Activated CD4-positive, alpha-beta T cell treated with anti-CD3 and anti-CD28 coated beads, Interleukin-2, Interleukin-4, amounts not matched to agents 100 ng/mL and 50 ng/mL, durations not matched to agents 16 hours and 8 hours (primary cell): ENCODE results near the gene RYR2.

Experiments
- DNase-seq: peaks from one replicate; pipeline ENCODE4 v3.0.0-alpha.2; 2020; ENCODE audit warnings: low spot score

RYR2 gene

DNA sequence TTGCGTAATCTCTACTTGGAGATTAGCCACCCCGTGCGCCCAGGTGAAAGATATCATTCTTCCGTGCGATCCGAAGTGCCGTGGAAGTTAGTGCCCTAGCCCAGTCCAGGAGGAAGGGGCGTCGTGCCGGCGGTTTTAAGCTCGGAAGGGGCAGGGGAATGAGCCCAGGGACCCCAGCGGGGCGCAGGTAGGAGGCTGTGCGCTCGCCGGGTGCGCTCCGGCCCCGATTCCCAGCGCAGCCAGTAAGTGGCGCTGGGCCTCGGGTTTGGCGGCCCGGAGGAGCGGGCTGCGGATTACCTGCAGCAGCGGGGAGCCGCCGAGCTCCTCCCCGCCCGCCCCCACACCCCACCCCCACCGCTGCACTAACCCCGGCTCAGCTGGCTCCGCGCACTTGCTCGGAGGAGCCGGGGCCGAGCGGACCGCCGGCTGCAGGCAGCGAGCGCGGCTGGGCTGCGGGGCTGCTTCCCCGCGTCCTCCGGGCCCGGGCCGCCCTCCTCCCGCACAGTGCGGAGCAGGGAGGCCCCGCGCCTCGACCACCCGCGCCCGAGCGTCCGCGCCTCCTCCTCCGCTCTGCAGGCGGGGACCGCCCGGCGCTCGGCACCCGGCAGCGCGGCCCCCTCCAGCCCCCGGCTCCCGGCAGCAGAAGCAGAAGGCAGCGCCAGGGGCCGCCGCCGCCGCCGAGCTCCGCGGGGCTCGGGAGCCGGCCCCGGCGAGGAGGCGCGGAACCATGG is at the start of gene RYR2:
TSS of gene RYR2 (plus strand) at position 390 of the 731 bp plus-strand sequence. CDS start at position 728, 338 bp downstream.
- peak; percentile 11 for DNase-seq

DNA sequence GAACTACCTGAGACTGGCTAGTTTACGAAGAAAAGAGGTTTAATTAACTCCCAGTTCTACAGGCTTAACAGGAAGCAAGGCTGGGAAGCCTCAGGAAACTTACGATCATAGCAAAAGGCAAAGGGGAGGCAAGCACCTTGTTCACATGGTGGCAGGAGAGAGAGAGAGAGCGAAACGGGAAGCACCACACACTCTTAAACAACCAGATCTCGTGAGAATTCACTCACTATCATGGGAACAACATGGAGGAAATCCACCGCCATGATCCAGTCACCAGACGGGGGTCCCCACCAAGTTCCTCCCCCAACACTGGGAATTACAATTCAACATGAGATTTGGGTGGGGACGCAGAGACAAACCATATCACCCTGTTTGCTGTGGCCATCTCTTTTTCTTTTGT is 49.5 kb upstream of the RYR2 start:
- DNase-seq = no peak

DNA sequence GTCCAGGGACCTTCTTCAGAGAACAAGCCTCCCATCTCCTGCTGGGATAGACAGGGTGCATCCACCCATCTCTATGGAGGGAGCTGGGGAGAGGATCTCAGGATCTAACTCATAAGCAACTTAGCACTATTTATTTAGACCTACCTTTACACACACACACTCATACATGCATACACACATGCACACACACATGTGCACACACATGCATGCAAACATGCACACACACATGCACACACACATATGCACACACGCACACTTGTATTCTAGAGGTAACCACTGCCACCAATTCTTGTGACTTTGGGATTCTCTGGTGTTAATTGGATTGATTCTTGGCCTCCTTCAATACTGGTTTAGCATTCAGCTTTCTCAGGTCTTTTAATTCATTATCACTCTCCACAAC is 47.5 kb upstream of the RYR2 start:
- DNase-seq = no peak

DNA sequence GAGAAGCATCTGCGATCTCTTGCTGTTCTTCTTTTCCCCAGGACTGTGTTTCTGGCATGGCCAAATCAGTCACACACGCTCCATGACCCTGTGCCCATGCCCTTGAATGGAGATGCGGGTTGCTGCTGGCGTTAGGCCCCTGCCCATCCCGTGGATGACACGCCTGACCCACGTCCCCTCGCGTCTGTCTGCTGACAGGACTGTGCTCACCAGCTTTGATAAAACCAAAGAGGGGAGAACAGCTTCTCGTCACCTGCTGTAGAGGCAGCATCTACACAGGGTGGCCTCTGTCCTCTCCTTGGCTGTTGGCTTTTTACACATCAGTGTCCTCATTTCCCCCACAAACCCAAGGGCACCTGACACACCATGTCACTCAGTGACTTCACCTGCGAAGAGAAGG is 44.6 kb upstream of the RYR2 start:
- DNase-seq = no peak

DNA sequence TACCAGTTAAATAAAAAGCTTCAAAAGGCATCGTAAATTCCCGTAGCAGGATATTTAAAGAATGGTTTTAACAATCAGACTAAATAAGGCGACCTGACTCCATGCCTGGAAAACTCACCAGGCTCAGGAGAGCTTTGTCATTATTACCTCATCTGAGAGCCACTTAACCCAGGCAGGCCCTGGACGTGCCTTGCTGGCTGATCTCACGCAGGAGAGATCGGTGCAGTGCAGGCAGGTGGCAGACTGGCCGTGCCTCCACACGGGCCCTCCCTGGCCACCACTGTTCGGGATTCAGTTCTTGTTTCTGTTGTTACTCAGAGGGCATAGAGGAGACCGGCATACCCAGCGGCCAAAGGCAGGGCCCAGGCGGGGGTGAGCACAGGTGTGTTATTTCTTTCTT is 44.1 kb upstream of the RYR2 start:
- DNase-seq = no peak

DNA sequence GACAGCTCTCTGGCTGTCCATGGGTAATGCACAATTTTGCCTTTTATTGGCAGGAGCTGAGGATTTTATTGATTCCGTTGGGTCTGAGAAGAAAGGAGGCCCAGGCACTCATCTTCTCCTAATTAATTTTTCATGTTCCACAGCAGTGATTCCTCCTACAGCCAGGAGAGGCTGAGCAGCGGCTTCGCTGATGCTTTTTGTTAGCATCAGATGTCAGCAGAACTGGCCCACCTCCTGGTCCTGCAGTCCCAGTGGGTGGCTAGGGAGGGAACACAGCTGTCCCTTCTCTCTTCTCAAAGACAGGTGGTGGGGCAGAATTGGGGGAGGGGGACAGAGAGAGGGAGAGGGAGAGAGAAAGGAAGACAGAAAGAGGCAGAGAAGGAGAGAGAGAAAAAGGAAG is 43.4 kb upstream of the RYR2 start:
- DNase-seq = no peak

DNA sequence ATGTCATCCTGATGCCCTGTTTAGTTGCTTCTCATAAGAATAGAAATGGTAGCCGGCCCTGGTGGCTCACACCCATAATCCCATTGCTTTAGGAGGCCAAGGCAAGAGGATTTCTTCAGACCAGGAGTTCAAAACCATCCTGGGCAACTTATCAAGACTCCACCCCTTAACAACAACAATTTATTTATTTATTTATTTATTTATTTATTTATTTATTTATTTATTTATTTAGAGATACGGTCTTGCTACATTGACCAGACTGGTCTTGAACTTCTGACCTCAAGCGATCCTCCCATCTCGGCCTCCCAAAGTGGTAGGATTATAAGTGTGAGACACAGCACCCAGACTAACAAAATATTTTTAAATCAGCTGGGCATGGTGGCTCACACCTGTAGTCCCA is 41.8 kb upstream of the RYR2 start:
- no peak for DNase-seq

DNA sequence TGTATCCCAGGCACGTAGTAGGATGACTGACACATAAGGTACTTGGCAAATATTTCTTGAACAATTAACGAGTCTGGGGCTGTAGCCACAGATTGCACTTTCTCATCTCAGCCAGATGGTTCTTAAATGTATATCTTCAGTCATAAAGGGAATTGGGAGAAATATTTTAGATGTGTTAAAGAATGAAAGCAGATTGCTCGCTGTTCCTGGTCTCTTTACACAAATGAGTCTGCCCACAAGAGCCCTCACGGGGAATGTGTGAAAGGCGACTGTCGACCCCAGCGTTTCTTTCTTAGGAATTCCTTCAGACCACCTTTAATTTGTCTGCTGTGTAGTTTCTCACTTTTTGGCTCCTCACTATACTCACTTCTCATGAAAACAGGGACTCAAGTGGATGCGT is 38.5 kb upstream of the RYR2 start:
- DNase-seq = no peak

DNA sequence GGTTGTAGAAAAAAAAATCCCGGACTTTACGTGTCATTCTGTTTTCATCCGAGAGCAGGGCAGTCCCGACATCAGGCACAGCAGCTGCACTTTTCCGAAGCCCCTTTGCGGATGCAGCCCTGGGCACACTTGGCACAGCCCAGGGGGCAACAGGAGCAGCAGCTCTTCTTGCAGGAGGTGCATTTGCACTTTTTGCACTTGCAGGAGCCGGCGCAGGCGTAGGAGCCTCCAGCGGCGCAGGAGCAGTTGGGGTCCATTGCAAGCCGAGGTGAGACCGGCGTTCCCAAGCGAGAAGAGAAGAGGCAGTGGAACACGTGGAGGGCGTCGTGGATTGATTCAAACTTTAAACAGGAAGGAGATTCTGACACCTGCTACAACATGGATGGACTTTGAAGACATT is 37.9 kb upstream of the RYR2 start, which contains the start of gene MT1HL1:
TSS of gene MT1HL1 (minus strand) at position 326 of the 400 bp plus-strand sequence. CDS start at position 257, 69 bp downstream.
- no peak for DNase-seq

DNA sequence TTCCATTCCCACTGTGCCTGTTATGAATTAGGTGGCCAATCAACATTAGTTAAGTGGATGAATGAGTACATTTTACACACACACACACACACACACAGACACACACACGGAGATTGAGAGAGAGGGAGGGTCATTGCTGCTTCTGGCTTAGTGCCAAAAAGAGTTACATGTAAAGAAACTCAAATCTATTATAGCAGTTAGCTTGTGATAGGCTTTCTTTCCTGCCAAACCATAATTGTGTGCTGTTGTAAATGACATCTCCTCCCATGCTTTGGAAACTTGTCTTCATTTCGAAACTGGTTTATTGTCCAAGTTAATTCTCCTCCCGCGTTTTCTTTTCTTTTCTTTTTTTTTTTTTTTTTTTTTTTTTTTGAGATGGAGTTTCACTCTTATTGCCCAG is 36.3 kb upstream of the RYR2 start:
- no peak for DNase-seq

DNA sequence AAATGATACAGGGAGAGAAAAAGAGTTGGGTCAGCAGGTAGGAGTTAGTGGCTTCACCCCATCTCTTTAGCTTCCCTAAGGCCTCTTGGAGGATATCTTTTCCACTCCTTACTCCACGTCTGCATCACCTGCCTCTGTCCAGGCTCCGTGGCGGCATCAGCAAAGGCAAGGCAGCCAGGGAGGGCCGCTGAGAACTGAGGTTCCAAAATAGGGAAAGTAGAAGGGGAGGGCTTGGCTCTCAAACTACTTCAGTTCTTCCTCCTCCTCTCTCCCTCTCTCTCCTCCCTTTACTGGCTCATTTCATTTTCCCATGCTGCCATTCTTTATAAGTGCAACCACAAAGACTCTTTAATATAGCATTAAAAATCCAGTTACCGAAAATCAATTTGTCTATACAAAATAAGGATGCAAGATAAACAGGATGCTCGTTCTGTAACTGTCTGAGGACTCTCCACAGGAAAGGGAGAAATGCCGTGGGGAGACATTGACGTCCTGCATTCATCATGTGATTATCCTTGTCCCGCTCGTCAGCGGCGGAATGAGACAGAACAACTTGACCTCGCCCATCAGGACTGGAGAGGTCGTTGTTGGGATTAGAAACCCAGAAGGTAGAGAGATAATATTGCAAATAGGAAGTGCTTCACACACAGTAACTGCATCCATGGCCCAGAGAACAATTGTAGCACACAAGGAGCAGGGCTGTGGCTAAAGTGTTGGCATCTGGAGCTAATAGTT is 34.7 kb upstream of the RYR2 start:
- DNase-seq = no peak

DNA sequence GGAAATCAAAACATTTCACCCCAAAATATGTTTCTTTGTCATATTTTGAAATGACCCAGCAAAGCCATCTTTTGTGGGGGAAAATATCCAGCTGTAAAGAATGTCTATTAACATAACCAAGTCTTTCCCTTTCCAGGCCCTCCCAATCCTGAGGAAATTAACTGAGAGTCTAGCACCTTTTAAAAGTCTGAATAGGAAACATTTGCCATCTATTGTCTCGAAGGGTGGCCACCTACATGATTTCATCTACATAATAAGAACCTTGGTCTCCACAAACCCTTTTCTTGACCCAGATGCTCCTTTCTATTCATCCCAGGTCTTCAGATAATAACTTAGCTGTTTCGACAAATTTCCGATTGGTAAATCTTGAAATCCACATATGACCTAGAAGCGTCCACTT is 32.4 kb upstream of the RYR2 start:
- DNase-seq = no peak

DNA sequence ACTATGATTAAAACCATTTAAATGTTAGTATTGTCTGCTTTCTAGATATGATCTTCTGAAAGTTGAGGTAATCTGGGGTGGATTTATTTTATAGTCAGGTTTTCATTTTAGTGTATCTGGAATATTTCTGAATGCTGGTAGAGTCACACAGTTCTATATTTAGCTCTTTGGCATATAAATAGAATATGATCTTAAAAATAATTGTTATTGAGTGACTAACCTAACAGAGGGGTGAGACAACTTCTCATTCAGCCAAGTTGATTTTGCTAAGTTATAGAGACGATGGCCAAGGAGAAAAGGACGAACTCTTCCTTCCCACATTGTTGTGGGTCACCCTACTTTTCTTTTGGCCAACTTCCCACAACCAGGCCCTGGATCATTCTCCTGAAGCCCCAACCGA is 30.6 kb upstream of the RYR2 start:
- DNase-seq = no peak

DNA sequence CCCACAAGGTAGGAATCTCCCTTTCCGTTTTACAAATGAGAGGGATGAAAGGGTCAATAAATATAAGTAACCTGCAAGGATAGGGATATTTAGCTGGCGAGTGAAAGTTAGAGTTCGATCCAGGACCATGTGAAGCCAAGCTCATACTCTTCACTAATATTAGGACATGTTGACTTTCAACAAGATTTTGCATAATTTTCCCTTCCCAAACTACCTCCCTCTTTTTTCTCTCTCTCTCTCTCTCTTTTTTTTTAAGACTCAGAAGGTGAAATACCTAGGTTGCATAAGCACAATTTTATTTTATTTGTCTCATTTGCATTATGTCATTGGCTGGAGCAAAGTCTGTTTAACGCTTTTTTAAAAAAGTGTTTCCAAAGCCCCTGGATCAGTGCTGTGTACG is 29.6 kb upstream of the RYR2 start:
- DNase-seq = no peak

DNA sequence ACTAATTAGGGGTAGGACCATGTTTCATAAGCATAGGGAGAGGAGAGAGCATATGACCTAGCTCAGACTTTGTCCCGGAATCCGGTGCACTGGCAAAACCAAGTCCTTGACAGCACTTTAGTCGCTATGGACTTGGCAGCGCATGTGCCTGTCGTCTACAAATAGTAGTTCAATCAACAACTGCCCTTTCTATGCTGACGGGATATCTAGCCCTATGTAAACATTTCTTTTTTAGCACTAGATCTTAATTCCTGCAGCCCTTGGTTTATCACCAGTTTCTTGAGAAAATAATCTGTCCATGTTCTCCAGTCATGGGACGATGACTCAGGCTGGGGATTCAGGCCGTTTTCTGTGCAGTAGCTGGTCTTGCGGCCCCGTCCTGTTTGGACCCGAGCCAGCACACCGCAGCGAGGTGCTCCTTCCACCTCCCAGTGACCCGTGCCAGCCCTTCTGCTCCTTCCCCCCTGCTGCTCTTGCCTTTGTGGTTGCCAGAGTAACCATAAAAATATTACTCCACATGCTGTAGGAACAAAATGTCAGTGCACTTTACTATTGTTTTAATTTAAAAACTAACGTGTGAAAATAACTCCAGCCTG is 29.1 kb upstream of the RYR2 start:
- no peak for DNase-seq

DNA sequence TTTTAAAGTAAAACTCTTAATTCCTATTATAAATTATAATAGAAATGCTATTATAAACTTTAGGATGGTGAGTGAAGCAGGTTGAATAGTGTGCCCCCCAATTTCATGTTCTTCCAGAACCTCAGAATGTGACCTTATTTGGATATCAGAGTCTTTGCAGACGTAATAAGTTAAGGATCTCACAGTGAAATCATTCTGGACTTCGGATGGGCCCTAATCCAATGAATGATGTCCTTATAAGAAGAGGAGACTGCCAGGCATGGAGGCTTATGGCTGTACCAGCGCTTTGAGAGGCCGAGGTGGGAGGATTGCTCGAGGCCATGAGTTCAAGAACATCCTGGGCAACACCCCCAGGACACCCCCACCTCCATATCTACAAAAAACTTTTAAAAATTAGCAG is 28.4 kb upstream of the RYR2 start:
- DNase-seq = no peak

DNA sequence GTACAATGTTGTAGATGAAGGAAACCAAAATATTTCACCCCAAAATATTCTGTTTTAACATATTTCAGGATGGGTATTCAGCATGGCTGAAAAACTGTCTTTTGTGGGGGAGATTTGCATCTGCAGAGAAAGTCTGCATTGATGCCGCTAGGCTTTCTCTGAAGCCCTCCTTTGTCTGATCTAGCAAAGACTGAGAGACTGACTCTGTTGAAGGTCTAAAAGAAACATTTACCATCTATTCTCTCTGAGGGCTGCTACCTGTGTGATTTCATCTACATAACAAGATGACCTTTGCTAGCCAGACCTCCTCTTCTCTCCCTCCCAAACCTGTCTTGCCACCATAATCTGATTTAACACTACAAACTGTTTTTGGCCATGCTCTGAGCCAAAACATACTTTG is 25.4 kb upstream of the RYR2 start:
- no peak for DNase-seq

DNA sequence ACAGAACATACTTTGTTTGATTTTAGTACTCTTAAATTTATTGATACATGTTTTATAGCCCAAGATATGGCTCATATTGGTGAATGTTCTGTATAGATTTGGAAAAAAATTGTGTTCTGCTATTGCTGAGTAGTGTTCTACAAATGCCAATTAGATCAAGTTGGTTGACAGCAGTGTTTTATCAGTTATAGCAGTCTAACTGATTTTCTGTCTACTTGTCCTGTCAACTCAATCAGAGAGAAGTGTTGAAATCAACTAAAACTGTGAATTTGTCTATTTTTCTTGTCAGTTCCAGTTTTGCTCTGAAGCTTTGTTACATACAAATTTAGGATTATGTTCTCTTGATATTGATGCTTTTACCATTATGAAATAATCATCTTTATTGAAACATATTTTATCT is 23.1 kb upstream of the RYR2 start:
- DNase-seq = no peak

DNA sequence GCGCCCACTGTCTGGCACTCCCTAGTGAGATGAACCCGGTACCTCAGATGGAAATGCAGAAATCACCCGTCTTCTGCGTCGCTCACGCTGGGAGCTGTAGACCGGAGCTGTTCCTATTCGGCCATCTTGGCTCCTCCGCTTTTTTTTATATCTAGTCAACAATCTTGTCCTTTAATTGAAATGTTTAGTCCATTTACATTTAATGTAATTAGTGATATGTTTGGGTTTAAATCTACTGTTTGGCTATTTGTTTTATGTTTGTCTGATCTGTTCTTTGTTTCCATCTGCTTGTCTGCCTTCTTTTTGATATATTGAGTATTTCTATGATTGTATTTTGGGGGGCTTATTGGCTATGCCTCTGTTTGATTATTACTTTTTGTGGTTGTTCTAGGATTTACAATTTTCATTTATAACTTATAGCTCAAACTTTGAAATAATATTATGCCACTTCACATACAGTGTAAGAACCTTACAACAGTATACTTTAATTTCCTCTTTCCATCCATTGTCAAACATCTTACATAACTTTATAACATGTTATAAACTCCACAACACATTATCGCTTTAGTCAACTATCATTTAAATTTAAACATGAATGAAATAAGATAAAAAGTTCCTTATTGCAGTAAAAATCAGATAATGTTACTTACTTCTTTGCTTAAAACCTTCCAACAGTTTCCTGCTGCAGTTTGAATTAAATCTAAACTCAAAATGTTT is 16.5 kb upstream of the RYR2 start:
- DNase-seq = no peak

DNA sequence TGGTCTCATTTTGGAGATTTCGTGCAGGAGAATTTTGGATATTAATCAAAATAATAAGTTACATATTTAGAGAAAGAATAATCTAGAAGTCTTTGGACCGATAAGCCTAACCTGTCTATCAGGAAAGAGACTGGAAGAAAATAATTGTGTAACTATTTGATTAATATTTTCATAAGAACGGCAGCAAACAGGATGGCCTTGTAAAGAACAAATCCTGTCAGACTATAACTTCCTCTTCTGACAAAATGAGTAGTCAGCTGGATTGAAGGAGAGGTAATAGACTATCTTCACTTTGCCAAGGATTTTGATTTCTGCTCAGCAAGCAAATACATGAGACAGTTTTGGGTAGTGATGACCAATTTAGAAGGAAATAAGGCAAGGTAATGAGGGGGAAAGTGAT is 12.7 kb upstream of the RYR2 start:
- DNase-seq = no peak

DNA sequence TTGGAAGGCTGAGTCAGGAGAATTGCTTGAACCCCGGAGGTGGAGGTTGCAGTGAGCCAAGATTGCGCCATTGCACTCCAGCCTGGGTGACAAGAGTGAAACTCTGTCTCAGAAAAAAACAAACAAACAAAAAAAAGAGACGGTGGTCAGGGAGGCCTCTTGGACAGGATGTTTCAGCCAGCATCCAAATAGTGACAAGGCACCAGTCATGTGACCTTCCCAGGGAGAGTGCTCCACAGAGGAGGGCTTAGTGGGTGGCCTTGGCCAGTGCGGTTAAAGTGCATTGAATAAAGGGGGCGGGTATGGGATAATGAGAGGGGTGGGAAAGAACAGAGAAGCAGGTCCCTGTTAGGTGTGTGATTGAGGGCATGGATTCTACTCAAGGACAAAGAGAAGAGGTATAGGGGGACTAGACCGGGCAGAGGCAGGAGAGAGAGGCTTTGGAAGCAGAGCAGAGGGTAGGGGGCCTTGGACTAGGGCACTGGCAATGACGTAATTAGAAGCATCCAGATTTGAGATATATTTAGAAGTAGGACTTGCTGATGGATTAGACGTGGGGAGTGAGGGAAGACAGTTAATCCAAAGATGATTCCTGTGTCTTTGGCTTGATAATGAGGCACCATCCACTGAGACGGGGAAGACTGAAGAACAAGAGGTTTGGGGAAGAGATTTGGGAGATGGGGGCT is 12.0 kb upstream of the RYR2 start:
- no peak for DNase-seq

DNA sequence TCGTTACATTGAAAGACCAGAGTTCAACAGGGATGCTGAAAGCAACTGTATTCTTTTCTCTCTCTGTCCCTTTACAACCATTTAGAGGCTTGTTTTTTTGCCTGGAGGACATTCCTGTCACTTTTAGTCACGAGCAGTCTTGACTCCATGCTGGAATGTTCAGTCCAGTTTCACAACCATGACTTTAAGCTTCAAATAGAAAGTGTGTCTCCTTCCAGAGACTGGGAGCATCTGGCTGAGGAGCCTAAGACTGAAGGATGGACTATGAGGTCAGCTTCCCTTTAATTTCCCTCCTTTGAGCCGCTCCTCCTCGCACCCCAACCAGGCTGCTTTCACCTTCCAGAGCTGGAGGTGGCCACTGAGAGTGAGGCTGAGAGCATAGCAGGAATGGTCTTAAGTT is 10.5 kb upstream of the RYR2 start:
- no peak for DNase-seq
